ENCODE measurements around the gene CDK11B.
"Not testable (repeated sequence)": the region's sequence is repeated elsewhere in the genome, so short reads cannot be mapped to it uniquely, and the experiment has no call there.

The CDK11B gene

DNA sequence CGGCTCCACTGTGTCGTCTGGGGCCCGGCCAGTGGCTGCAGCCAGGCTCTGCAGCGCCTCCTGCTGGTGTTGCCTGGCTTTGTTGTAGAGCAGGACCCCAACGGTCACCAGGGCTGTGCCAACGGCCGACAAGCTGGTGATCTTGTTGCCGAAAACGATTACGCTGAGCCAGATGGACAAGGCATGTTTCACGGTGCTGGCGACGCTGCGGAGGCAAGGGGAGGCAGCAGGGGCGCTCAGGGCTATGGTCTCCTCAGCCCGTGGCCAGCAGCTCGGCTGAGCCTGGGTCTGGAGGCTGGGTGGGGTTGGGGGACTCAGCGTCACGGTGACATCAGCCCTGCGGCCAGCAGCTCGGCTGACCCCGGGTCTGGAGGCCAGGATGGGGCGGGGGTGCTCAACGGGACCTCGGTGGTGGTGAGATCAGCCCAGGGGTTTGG lies 7.0 kb upstream of the CDK11B start:
- peaks cover 9% of the 10 kb centered on the region for H3K36me3 ChIP-seq (ENCODE audit: control insufficient read depth, insufficient read depth, low read length)
- no peaks in the 10 kb centered on the region for H3K9me3 ChIP-seq (ENCODE audit: control insufficient read depth, low read length)
- H3K4me3 ChIP-seq (ENCODE audit: low read length): no peak overlapping the region
- no peak overlapping the region for H3K9ac ChIP-seq (ENCODE audit: low read length)
- no peaks in the 10 kb centered on the region for H3K27me3 ChIP-seq (ENCODE audit: control insufficient read depth, insufficient read depth, low read length)
- H3K4me1 ChIP-seq (ENCODE audit: control insufficient read depth, insufficient read depth, low read length): peaks cover 9% of the 10 kb centered on the region

DNA sequence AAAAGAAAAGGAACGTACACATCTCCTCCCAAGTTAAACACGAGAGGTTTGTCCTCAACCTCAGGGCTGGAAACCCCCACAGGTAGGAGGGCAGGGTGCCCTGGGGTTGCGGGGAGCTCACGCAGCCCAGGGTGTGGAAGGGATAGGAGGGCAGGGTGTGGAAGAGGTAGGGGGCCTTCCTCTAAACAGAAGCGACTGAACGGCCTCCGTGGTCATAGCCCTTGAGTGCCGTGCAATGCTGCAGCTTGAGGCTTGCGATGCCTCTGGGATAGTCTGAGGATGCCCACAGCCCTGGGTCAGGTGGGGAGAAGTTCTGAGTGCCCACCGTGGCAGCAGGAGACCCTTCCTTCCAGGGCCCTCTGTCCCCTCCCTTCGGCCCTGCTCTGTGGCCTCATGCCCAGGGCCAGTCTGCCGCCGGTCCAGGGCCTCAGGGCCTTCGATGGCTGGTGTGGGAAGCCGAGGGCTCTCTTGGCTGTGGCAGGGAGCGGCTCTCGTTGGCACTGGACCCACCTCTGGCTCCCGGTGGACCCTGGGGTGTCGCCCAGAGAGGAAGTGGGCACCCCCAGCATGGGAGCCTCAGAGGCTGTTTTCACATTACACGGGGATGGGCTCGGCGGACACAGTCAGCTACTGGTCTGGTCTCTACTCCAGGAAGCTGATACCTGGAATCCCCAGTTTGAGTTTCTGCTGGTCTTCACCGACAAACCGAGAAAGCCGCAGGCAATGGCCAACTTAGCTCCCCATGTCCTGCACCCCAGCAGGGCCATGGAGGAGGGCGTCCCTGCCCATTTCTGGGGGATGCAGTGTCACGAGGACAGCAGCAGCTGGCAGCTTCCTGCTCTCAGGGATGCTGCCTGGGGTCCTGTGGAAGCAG lies 6.4 kb upstream of the CDK11B start:
- no peak overlapping the region for H3K9ac ChIP-seq (ENCODE audit: low read length)
- H3K9me3 ChIP-seq (ENCODE audit: control insufficient read depth, low read length): no peaks in the 10 kb centered on the region
- H3K36me3 ChIP-seq (ENCODE audit: control insufficient read depth, insufficient read depth, low read length): peaks cover 9% of the 10 kb centered on the region
- no peak overlapping the region for H3K4me3 ChIP-seq (ENCODE audit: low read length)
- no peaks in the 10 kb centered on the region for H3K27me3 ChIP-seq (ENCODE audit: control insufficient read depth, insufficient read depth, low read length)
- H3K4me1 ChIP-seq (ENCODE audit: control insufficient read depth, insufficient read depth, low read length): peaks cover 9% of the 10 kb centered on the region

DNA sequence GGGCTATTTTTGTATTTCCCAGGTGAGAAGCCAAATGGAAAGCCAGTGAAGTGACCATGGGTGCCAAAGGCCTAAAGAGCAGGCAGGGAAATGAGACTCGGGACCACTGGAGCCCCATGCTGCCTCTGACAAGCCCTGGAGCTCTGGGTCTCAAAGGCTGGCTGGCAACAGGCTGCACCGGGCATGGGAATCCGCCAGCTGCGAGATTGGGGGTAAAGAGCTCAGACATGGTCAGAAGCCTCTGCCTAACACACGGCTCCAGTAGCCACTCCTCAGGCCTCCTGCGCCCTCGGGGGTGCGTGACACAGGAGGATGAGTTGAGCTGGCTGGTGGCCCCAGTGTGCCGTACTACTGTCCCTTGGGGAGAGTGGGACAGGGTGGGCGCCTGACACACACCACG lies 5.5 kb upstream of the CDK11B start:
- H3K4me1 ChIP-seq (ENCODE audit: control insufficient read depth, insufficient read depth, low read length); H3K9me3 ChIP-seq (ENCODE audit: control insufficient read depth, low read length); H3K4me3 ChIP-seq (ENCODE audit: low read length); H3K9ac ChIP-seq (ENCODE audit: low read length); H3K27me3 ChIP-seq (ENCODE audit: control insufficient read depth, insufficient read depth, low read length); H3K36me3 ChIP-seq (ENCODE audit: control insufficient read depth, insufficient read depth, low read length): not testable (repeated sequence)

DNA sequence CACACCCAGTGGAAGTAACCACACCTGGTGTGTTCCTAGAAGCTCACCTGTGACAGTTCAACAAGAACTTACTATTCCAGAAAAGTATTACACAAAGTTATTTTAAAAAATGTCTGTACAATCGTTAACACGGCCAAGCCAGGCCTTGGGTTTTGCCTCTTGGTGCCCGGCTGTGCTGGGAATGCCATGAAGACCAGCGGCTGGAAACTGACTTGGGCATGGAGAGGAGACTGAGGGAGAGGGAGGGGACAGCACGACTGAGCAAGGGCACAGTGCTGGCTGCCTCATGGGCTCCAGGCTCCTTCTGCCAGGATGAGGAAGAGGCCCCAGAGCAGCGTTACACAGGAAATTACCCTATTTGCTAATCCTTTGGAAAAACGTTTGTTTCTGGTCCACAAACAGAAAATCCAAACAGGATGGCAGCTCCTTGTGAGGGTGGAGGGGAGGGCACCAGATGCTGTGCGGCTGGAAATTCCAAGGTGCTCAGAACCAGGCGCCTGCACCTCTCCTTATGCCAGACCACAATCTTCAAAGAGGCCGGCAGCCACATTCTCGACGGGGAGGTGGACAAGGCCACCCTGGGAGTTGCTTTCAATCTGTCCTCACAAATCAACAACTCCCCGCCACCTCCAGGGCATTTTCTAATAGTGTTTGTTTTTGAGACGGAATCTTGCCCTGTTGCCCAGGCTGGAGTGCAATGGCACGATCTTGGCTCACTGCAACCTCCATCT lies 4.2 kb upstream of the CDK11B start:
- H3K9me3 ChIP-seq (ENCODE audit: control insufficient read depth, low read length); H3K9ac ChIP-seq (ENCODE audit: low read length); H3K36me3 ChIP-seq (ENCODE audit: control insufficient read depth, insufficient read depth, low read length); H3K27me3 ChIP-seq (ENCODE audit: control insufficient read depth, insufficient read depth, low read length); H3K4me1 ChIP-seq (ENCODE audit: control insufficient read depth, insufficient read depth, low read length); H3K4me3 ChIP-seq (ENCODE audit: low read length): not testable (repeated sequence)

DNA sequence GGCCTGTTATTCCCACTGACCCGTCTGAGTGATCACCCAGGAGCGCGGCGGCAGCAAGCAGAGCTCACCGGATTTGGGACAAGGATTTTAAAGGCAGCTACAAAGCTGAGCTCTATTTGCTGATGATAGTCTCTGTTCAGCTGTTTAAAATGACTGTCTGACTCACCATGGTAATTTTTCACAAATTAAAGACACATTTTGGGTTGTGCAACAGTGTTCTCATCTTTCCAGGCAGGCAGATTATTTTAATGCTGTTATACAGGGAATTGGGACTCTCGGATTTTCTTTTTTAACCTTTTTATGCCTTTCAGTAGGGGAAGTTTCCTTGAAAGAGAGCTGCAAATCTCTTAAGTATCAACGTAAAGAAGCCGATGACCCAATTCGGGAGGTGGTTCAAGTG lies 3.6 kb upstream of the CDK11B start:
- H3K4me1 ChIP-seq (ENCODE audit: control insufficient read depth, insufficient read depth, low read length); H3K36me3 ChIP-seq (ENCODE audit: control insufficient read depth, insufficient read depth, low read length); H3K9ac ChIP-seq (ENCODE audit: low read length); H3K27me3 ChIP-seq (ENCODE audit: control insufficient read depth, insufficient read depth, low read length); H3K9me3 ChIP-seq (ENCODE audit: control insufficient read depth, low read length); H3K4me3 ChIP-seq (ENCODE audit: low read length): not testable (repeated sequence)

DNA sequence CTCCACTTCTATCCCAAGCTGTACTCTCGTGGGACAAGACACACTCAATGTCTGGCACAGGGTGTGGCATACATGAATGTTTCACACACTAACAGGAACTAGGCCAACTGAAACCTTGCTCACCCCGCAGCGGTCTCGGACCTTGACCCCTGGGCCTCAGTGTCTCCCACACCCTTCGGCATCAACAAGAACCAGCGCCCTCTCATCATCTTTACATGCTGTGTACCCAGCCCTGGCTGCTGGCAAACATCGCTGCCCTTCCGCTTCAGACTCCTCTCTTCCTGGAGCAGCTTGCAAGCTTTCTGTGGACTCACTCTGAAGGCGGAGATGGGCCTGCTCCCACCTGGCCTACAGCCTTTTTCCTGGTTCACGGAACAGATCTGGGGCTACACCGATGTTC lies 10.5 kb downstream of the CDK11B start:
- H3K36me3 ChIP-seq (ENCODE audit: control insufficient read depth, insufficient read depth, low read length): not testable (repeated sequence)

DNA sequence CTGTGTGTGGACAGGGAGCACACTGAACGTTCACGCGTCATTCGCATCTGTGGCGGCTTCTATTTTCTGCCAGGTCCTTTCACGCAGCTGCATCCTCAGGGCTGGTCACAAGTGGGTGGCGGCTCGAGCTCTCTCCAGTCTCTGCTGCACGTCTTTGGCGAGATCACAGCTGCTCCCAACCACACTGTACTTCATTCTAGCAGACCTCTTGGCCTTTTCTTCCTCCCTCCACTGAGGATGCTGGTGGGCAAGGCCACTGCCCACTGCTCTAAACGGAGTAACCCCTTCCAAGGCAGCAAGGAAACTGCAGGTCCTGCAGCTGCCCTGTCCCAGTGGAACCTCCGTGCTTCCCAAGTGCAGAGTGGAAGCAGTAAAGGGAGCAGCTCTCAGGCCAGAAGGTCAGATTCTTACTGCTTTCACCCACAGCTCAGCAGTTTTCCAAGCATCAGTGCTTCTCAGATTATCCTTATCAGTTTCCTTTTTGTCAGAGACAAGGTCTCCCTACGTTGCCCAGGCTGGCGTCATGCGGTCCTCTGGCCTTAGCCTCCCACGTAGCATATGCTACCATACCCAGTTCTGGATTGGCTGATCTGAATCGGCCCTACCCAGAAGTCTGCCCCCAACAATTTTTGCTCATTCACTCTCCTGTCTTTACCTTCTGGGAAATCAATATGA lies 11.1 kb downstream of the CDK11B start:
- not testable (repeated sequence) for H3K27me3 ChIP-seq (ENCODE audit: control insufficient read depth, insufficient read depth, low read length); H3K9ac ChIP-seq (ENCODE audit: low read length); H3K9me3 ChIP-seq (ENCODE audit: control insufficient read depth, low read length); H3K4me3 ChIP-seq (ENCODE audit: low read length); H3K4me1 ChIP-seq (ENCODE audit: control insufficient read depth, insufficient read depth, low read length); H3K36me3 ChIP-seq (ENCODE audit: control insufficient read depth, insufficient read depth, low read length)

More for the DNA sequence above, 10.5 kb downstream of the CDK11B start:
- not testable (repeated sequence) for H3K4me3 ChIP-seq (ENCODE audit: low read length); H3K27me3 ChIP-seq (ENCODE audit: control insufficient read depth, insufficient read depth, low read length); H3K9ac ChIP-seq (ENCODE audit: low read length); H3K4me1 ChIP-seq (ENCODE audit: control insufficient read depth, insufficient read depth, low read length); H3K9me3 ChIP-seq (ENCODE audit: control insufficient read depth, low read length)

DNA sequence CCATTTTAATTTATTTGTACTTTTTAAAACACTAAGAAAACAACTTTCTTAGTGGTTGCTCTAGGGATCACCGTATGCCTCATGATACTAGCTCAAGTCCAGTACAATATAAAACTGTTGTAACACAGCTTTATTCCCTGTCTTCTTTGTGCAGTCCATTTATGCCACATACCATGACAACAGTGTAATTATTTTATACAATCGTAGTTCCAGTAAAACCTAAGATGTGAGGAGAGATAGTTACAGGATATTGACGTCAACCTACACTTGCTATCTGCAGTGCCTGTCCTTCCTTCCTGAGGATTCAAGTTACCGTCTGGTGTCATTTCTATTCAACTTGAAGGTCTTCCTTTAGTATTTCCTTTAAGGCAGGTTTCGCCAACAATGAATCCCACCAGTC lies 12.5 kb downstream of the CDK11B start:
- H3K36me3 ChIP-seq (ENCODE audit: control insufficient read depth, insufficient read depth, low read length); H3K9ac ChIP-seq (ENCODE audit: low read length); H3K4me3 ChIP-seq (ENCODE audit: low read length); H3K27me3 ChIP-seq (ENCODE audit: control insufficient read depth, insufficient read depth, low read length); H3K4me1 ChIP-seq (ENCODE audit: control insufficient read depth, insufficient read depth, low read length); H3K9me3 ChIP-seq (ENCODE audit: control insufficient read depth, low read length): not testable (repeated sequence)

DNA sequence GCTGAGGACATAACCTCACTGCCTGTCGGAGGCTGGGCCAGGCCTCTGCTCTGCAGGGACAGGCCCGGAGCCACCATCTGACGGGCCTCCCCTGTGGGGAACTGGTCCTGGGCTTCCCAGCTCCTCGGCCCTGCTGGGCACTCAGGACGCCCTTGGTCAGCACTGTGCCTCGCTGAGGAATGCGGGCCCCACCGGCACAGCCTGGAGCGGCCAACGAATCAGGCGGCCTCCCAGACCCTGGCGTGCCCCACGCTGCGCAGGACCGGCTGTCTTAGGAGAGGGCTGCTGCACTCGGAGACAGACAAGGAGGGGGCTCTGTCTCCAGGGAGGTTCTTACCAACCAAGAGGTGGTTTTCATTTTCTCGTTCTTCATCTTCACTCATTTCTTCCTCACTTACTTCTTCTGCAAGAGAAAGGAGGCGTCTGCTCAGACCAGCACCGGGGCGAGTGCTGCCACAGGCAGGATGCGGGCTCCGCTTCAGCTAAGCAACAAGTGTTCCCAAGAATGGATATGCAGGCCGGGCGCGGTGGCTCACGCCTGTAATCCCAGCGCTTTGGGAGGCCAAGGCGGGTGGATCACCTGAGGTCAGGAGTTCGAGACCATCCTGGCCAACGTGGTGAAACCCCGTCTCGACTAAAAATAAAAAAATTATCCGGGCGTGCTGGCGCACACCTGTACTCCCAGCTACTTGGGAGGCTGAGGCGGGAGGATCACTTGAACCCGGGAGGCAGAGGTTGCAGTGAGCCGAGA lies 17.9 kb downstream of the CDK11B start:
- not testable (repeated sequence) for H3K4me1 ChIP-seq (ENCODE audit: control insufficient read depth, insufficient read depth, low read length); H3K9ac ChIP-seq (ENCODE audit: low read length)

DNA sequence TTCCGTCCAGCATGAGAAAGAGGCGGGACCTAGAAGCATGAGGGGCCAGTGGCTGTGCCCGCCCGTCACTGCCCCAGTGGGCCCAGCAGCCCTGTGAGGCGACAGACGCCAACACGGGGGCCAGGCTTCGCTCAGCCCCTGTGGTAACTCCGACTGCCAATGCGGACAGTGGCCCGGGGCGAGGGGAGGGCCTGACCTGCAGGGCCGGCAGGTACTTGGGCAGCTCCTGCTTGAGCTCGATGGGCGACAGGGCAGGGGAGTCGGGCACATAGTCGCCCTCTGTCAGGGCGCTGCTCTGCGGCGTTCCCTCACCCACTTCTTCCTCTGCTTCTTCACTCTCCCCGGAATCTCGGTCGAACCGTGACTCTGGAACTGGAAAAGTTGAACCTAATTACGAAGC lies 18.7 kb downstream of the CDK11B start:
- not testable (repeated sequence) for H3K4me1 ChIP-seq (ENCODE audit: control insufficient read depth, insufficient read depth, low read length); H3K9me3 ChIP-seq (ENCODE audit: control insufficient read depth, low read length); H3K27me3 ChIP-seq (ENCODE audit: control insufficient read depth, insufficient read depth, low read length); H3K9ac ChIP-seq (ENCODE audit: low read length); H3K4me3 ChIP-seq (ENCODE audit: low read length); H3K36me3 ChIP-seq (ENCODE audit: control insufficient read depth, insufficient read depth, low read length)

More for the DNA sequence above, 17.9 kb downstream of the CDK11B start:
- H3K9me3 ChIP-seq (ENCODE audit: control insufficient read depth, low read length); H3K4me3 ChIP-seq (ENCODE audit: low read length); H3K36me3 ChIP-seq (ENCODE audit: control insufficient read depth, insufficient read depth, low read length); H3K27me3 ChIP-seq (ENCODE audit: control insufficient read depth, insufficient read depth, low read length): not testable (repeated sequence)

DNA sequence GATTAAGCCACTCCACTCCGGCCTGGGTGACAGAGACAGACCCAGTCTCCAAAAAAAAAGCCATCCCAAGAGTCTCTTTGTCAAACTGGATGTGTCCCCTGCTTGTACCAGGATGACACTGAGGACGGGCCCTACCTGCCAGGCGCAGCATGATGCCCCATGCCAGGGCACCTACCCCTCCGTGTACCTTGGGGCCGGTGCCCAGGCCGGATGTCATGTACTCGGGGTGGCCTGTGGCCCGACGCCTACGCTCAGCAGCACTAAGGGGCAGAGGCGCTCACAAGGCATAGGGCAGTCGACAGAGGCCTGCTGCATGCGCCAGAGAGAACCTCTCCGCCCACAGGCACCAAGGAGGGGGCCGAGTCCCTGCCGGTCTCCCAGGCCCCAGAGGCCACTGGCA lies 19.4 kb downstream of the CDK11B start:
- H3K27me3 ChIP-seq (ENCODE audit: control insufficient read depth, insufficient read depth, low read length); H3K4me3 ChIP-seq (ENCODE audit: low read length): not testable (repeated sequence)

DNA sequence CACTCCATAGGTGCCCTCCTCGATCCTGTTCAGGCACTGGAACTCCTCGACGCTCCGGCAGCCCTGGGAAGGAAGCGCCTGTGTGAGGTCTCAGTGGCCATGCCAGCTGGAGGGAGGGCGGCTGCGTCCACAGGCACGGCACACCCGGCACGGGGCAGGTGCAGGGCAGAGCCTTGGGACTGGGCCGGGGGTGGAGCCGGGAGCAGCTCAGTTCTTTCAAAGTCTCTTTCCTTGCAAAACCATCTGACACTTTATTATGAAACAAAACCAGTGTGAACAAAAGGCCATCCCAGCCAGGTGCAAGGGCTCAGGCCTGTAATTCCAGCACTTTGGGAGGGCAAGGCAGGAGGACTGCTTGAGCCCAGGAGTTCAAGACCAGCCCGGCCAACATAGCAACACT lies 20.3 kb downstream of the CDK11B start:
- not testable (repeated sequence) for H3K36me3 ChIP-seq (ENCODE audit: control insufficient read depth, insufficient read depth, low read length); H3K9ac ChIP-seq (ENCODE audit: low read length); H3K27me3 ChIP-seq (ENCODE audit: control insufficient read depth, insufficient read depth, low read length); H3K4me3 ChIP-seq (ENCODE audit: low read length); H3K9me3 ChIP-seq (ENCODE audit: control insufficient read depth, low read length); H3K4me1 ChIP-seq (ENCODE audit: control insufficient read depth, insufficient read depth, low read length)

More for the DNA sequence above, 19.4 kb downstream of the CDK11B start:
- H3K9ac ChIP-seq (ENCODE audit: low read length); H3K4me1 ChIP-seq (ENCODE audit: control insufficient read depth, insufficient read depth, low read length); H3K36me3 ChIP-seq (ENCODE audit: control insufficient read depth, insufficient read depth, low read length); H3K9me3 ChIP-seq (ENCODE audit: control insufficient read depth, low read length): not testable (repeated sequence)
